ENCODE results near the gene TACO1. TPM values are rescaled to one million over a fixed set of nuclear protein-coding genes. Genes with fewer than 3 reads are reported as not detected.

The TACO1 gene
- total RNA-seq, 2 experiments from 2014 or later: 23.3 to 27.8 TPM

DNA sequence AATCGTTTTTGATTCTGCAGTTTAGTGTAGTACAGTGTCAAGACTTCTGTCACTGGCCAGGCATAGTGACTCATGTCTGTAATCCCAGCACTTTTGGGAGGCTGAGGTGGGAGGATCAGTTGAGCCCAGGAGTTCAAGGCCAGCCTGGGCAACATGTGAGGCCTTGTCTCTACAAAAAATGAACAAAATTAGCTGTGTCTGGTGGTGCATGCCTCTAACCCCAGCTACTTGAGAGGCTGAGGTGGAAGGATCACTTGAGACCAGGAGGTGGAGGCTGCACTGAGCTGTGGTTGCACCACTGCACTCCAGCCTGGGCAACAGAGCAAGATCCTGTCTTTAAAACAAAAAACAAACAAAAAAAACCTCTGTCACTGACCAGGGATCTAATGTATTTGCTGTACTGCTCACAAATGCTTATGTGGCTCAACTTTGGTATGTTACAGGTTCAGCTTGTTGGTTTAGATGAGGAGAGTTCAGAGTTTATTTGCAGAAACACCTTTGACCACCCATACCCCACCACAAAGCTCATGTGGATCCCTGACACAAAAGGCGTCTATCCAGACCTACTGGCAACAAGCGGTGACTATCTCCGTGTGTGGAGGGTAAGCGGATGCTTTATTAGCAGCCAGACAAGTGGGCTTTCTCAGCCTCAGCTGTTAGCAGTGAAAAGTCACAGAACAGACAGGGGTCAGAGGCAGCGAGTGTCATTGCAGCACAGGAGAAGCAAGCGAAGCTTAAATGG is 22.5 kb upstream of the TACO1 start:
- Mint-ChIP-seq H3K36me3 (peaks cover 16% of the 10 kb centered on the region), H3K4me1 (peaks cover 4% of the 10 kb centered on the region), H3K27ac (peak overlapping the region; percentile 38), H3K4me3 (no peak overlapping the region), H3K27me3 (no peaks in the 10 kb centered on the region), H3K9me3 (ENCODE audit: low read depth) (no peaks in the 10 kb centered on the region)
- CTCF ChIA-PET: no interaction called here
- no peak for DNase-seq
- ATAC-seq: no peak

DNA sequence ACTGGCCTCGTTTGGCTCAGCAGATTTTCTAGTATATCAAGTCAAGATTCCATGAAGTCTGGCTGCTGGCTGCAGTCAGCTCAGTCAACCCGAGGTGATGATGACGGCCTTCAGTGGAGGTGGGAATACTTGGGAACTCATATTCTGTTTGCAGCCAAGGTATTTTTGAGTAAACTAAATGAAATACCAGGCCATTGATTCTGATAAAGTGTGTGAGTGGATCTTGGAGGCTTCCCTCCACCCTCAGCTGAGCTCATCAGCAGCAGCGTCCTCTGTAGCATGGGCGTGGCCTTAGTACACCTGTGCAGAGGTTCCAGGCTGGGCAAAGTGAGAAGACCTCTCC is 22.0 kb upstream of the TACO1 start:
- no peaks in the 10 kb centered on the region for H3K9me3 Mint-ChIP-seq (ENCODE audit: low read depth)
- H3K27ac Mint-ChIP-seq: no peak overlapping the region

DNA sequence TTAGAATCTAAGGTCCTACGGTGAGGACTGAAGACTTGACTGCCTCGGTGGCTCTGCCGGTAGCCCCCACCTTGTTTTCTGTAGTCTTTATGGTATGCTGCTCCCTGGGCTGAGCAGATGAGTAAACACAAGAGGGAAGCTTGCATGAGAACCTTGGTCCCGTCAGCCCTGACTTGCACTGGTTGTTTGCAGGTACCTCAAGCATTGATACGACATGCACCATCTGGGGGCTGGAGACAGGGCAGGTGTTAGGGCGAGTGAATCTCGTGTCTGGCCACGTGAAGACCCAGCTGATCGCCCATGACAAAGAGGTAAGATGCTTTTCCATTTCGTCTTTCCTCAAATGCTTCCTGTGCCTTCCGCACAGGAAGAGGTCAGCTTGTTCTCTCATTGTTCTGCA is 21.1 kb upstream of the TACO1 start:
- Mint-ChIP-seq H3K4me3 (no peak overlapping the region), H3K4me1 (peaks cover under 1% of the 10 kb centered on the region), H3K27me3 (no peaks in the 10 kb centered on the region), H3K36me3 (peaks cover 23% of the 10 kb centered on the region), H3K9me3 (ENCODE audit: low read depth) (no peaks in the 10 kb centered on the region), H3K27ac (no peak overlapping the region)
- no peak for ATAC-seq
- CTCF ChIA-PET: interaction anchor here (1.4 kb wide), 1 partner anchor 101 kb away, joined by 4 read pairs; no protein-coding TSS in a partner anchor
- DNase-seq: no peak

More for the DNA sequence above, 22.0 kb upstream of the TACO1 start:
- DNase-seq (no peak), ATAC-seq (no peak)
- H3K36me3 Mint-ChIP-seq: peaks cover 19% of the 10 kb centered on the region
- CTCF ChIA-PET: no interaction called here
- no peaks in the 10 kb centered on the region for H3K27me3 Mint-ChIP-seq
- H3K4me3 Mint-ChIP-seq: no peak overlapping the region
- H3K4me1 Mint-ChIP-seq: peaks cover 4% of the 10 kb centered on the region

GRCh38 chr17:63587770-63588169 is 12.9 kb upstream of the TACO1 start:
- no peak overlapping the region for H3K27ac Mint-ChIP-seq

DNA sequence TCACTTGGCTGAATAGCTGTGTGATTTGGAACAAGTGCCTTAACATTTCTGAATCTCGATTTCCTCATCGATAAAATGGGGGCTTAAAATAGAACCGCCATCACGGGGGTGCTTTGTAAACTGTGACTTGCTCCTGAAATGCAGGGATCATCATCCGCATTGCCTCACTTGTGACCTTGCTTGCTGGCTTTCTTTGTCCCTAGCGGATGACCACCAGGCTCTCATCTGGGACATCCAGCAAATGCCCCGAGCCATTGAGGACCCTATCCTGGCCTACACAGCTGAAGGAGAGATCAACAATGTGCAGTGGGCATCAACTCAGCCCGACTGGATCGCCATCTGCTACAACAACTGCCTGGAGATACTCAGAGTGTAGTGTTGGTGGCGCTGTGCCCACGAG is 11.9 kb upstream of the TACO1 start:
- DNase-seq (no peak), ATAC-seq (no peak)
- peaks cover 48% of the 10 kb centered on the region for H3K36me3 Mint-ChIP-seq
- H3K27me3 Mint-ChIP-seq: no peaks in the 10 kb centered on the region
- peaks cover 12% of the 10 kb centered on the region for H3K4me1 Mint-ChIP-seq
- H3K9me3 Mint-ChIP-seq (ENCODE audit: low read depth): no peaks in the 10 kb centered on the region
- H3K27ac Mint-ChIP-seq: no peak overlapping the region
- CTCF ChIA-PET: interaction anchor here (1.5 kb wide), 1 partner anchor 112 kb away, joined by 3 read pairs; the partner anchor contains the start of gene ACE
- no peak overlapping the region for H3K4me3 Mint-ChIP-seq

More at GRCh38 chr17:63587770-63588169, 12.9 kb upstream of the TACO1 start:
- Mint-ChIP-seq H3K27me3 (no peaks in the 10 kb centered on the region), H3K4me3 (no peak overlapping the region), H3K36me3 (peaks cover 55% of the 10 kb centered on the region), H3K9me3 (ENCODE audit: low read depth) (no peaks in the 10 kb centered on the region), H3K4me1 (peaks cover 12% of the 10 kb centered on the region)
- DNase-seq: no peak
- CTCF ChIA-PET: interaction anchor here (1.3 kb wide), 1 partner anchor 174 kb away, joined by 4 read pairs; no protein-coding TSS in a partner anchor
- ATAC-seq: no peak

- Mint-ChIP-seq H3K27ac (no peak overlapping the region), H3K4me3 (no peak overlapping the region), H3K36me3 (peaks cover 45% of the 10 kb centered on the region), H3K27me3 (no peaks in the 10 kb centered on the region), H3K4me1 (peaks cover 11% of the 10 kb centered on the region), H3K9me3 (ENCODE audit: low read depth) (no peaks in the 10 kb centered on the region)
- CTCF ChIA-PET: interaction anchor here (1.0 to 1.5 kb wide), 2 partner anchors 12 to 112 kb away, joined by 3 read pairs; partner anchors contain the start of gene ACE
- ATAC-seq (no peak), DNase-seq (no peak)
These were observed 11.0 kb upstream of the TACO1 start for GRCh38 chr17:63589646-63590045.

DNA sequence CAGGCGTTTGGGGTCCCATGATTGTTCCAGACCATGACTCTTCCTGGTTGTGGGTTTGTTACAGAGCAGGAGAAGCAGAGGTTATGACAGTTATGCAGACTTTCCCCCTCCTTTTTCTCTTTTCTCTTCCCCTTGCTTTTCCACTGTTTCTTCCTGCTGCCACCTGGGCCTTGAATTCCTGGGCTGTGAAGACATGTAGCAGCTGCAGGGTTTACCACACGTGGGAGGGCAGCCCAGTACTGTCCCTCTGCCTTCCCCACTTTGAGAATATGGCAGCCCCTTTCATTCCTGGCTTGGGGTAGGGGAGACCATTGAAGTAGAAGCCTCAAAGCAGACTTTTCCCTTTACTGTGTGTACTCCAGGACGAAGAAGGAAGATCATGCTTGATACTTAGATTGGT is 7.9 kb upstream of the TACO1 start:
- Mint-ChIP-seq H3K4me3 (no peak overlapping the region), H3K27me3 (no peaks in the 10 kb centered on the region), H3K4me1 (peaks cover 15% of the 10 kb centered on the region), H3K36me3 (peaks cover 37% of the 10 kb centered on the region), H3K9me3 (ENCODE audit: low read depth) (no peaks in the 10 kb centered on the region), H3K27ac (no peak overlapping the region)
- DNase-seq (no peak), ATAC-seq (no peak)
- CTCF ChIA-PET: interaction anchor here (1.2 to 1.3 kb wide), 2 partner anchors 19 to 167 kb away, joined by 4 to 5 read pairs; no protein-coding TSS in a partner anchor

DNA sequence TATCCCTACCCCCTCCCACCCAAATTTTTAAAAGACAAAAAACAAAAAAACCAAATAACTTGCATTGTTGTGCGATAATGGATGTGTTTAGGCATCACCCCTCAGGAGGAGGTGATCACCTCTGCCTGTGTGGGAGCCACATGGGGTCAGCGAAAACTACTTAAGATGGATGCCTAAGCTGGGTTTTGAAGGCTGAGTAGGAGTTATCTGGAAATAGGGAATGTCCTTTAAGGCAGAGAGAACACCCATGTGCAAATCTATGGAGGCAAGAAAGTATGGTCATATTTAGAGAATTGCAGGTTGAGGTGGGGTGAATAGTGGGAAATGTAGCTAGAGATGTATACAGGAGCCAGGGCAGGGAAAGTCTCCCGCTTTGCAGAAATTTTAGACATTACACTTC is 5.6 kb upstream of the TACO1 start:
- no peak for DNase-seq
- CTCF ChIA-PET: no interaction called here
- peaks cover 32% of the 10 kb centered on the region for H3K4me1 Mint-ChIP-seq
- no peak overlapping the region for H3K4me3 Mint-ChIP-seq
- H3K27ac Mint-ChIP-seq: no peak overlapping the region
- peaks cover 22% of the 10 kb centered on the region for H3K36me3 Mint-ChIP-seq
- H3K27me3 Mint-ChIP-seq: no peaks in the 10 kb centered on the region
- no peaks in the 10 kb centered on the region for H3K9me3 Mint-ChIP-seq (ENCODE audit: low read depth)
- ATAC-seq: no peak

- no peaks in the 10 kb centered on the region for H3K27me3 Mint-ChIP-seq
- H3K27ac Mint-ChIP-seq: peak overlapping the region; percentile 9
- peaks cover 44% of the 10 kb centered on the region for H3K4me1 Mint-ChIP-seq
- no peak for ATAC-seq
- no peak overlapping the region for H3K4me3 Mint-ChIP-seq
- DNase-seq: no peak
- peaks cover 11% of the 10 kb centered on the region for H3K36me3 Mint-ChIP-seq
- CTCF ChIA-PET: interaction anchor here (0.8 to 7.8 kb wide), 2 partner anchors 15 to 20 kb away, joined by 4 to 56 read pairs; no protein-coding TSS in a partner anchor
- H3K9me3 Mint-ChIP-seq (ENCODE audit: low read depth): no peaks in the 10 kb centered on the region
These were observed 3.7 kb upstream of the TACO1 start for GRCh38 chr17:63596856-63597586.

- Mint-ChIP-seq H3K27me3 (no peaks in the 10 kb centered on the region), H3K4me3 (no peak overlapping the region), H3K9me3 (ENCODE audit: low read depth) (no peaks in the 10 kb centered on the region), H3K4me1 (peaks cover 46% of the 10 kb centered on the region), H3K36me3 (peaks cover 12% of the 10 kb centered on the region), H3K27ac (no peak overlapping the region)
- ATAC-seq: peak; percentile 10
- no peak for DNase-seq
- CTCF ChIA-PET: interaction anchor here (1.1 to 7.8 kb wide), 2 partner anchors 14 to 173 kb away, joined by 3 to 56 read pairs; no protein-coding TSS in a partner anchor
These were observed 2.4 kb upstream of the TACO1 start for GRCh38 chr17:63598281-63598680.

DNA sequence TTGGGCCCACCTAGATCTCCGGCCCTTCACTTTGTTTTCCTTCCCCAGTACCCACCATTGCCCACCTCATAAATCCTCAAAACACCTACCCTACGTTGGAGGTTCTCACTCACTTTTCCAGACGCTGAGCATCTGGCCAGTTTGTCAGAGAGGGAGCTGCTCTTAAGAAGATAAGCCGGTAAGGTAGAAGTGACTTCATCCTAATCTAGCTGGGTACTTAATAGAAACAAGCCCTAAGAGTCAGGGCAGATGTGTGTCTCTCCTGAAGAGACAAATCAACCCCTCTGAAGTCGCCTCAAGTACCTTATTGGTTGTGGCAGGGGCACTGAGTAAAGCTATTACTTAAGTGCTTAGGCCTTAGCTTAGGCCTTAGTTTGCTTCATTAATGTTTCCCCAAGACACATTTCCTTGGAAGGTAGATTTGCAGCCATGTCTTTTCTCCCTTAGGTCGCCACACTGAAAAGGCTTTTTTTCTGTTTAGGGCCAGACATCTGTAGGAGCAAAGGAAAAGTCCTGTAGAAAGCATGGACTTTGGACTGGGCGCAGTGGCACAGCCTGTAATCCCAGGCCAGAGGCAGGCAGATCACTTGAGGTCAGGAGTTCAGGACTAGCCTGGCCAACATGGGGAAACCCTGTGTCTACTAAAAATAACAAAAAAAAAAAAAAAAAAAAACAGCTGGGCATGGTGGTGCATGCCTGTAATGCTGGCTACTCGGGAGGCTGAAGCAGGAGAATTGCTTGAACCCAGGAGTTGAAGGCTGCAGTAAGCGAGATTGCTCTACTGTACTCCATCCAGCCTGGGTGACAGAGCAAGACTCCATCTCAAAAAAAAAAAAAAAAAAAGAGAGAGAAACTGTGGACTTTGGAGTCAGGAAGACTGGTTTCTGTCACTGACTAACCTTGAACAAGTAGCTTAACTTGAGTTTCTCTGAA is 1.0 kb downstream of the TACO1 start:
- Mint-ChIP-seq H3K27ac (peak overlapping the region; percentile 96), H3K36me3 (peaks cover 19% of the 10 kb centered on the region), H3K9me3 (ENCODE audit: low read depth) (no peaks in the 10 kb centered on the region), H3K4me3 (peak overlapping the region; percentile 96), H3K4me1 (peaks cover 42% of the 10 kb centered on the region), H3K27me3 (no peaks in the 10 kb centered on the region)
- CTCF ChIA-PET: interaction anchor here (0.8 to 7.8 kb wide), 7 partner anchors 10 to 195 kb away, joined by 3 to 56 read pairs (median 4); no protein-coding TSS in a partner anchor
- DNase-seq (no peak), ATAC-seq (no peak)

DNA sequence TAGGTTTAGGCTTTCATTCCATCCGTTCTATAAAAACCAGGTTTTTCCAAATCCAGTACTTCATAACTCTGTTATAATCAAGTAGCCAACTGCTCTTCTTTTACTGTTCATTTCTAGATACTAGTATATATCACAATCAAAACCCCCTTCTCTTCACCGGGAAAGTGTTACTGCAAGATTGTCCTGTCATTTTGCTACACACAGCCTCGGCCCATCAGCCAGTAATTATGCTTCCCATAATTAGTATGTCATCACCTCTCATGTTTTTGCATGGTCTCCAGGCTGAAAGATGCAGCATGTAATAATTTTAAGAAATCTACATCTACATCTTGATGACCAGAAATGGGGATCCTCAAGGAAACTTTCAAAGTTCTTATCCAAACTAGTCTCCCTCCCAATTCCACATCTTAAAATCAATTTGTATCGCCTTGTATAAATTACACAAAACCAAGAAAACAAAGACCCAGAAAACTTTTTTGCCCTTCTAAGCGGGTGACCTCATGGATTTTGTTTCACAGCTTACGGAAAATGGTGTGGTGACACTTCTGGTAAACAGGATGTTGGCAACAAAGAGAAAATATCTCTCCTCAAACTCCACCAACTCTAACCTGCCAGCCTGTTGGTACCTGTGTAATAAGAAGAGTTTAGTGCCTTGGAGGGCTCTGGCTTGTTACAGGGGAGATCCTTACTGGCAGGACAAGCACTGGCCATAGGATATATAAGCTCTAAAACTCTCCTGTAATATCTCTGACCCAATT is 9.3 kb downstream of the TACO1 start:
- CTCF ChIA-PET: interaction anchor here (0.9 to 18.1 kb wide), 8 partner anchors 9 to 203 kb away, joined by 3 to 249 read pairs (median 16); partner anchors contain the start of genes ACE and TACO1
- Mint-ChIP-seq H3K4me1 (peaks cover 26% of the 10 kb centered on the region), H3K27ac (peak overlapping the region; percentile 91), H3K4me3 (peak overlapping the region; percentile 12), H3K36me3 (peaks cover 18% of the 10 kb centered on the region), H3K9me3 (ENCODE audit: low read depth) (no peaks in the 10 kb centered on the region), H3K27me3 (no peaks in the 10 kb centered on the region)
- no peak for DNase-seq
- peak; percentile 29 for ATAC-seq
